ENCODE results near the gene DUS1L.

GRCh38 chr17:82043507-82043906 is 22.1 kb downstream of the DUS1L start:
- TF ChIP-seq CTCF (IDR thresholded peaks at IDR 0.05; ENCODE audit: borderline replicate concordance, extremely low read depth, low read length, poor library complexity, severe bottlenecking): no peak
- no peak for TF ChIP-seq EZH2 (IDR thresholded peaks at IDR 0.05; ENCODE audit: borderline replicate concordance, low read depth, low read length, severe bottlenecking)

Measured in DND-41 (cell line).